ENCODE results near the gene RIPOR3.
A peak's percentile ranks its signal among the peaks of the same experiment; 100 is the strongest.

Gene RIPOR3

DNA sequence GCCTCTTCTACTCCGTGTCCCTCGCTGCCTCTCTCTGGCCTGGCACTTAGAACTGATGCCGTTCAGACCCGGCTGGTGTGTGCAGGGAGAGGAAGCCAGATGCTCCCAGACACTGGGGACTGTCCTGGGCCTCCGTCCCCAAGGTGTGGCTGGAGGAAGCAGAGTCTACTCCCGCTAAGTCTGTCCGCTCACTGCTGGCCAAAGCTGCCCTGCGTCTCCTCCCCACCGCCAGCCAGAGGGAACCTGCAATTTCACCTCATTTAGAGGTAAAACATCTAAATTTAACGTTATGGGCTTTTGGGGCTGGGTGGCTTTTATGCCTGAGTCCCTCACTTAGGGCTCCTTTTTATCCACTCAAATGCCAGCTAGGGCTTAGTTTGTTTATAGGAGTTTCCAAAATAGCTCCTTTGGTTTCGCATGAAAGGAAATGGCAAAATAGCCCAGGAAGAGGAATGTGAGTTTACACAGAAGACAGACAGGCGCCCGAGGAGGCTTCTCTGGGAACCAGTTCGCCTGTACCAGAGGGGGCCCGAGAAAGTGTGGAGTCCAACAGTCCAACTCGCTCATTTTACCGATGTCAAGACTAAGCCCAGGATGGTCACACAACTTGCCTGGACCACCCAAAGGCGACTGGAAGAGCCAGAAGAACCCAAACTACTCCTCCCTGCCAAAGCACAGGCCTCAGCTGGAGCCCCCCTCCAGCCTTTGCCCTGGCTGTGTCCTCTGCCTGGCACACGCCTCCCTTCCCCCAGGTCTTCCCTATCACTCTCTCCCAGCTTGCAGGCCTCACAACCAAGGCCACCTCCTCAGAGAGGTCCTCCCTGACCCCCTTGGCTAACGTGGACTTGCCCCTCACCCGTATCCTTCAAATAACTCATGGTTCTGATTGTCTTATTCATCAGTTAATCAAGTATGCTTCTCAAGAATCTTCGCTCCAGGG, 54.5 kb downstream of the RIPOR3 start:
- Histone ChIP-seq H3K9ac (ENCODE audit: low read length) (no peak overlapping the region), H3K9me3 (ENCODE audit: insufficient read depth, low read length) (no peaks in the 10 kb centered on the region), H3K79me2 (ENCODE audit: insufficient read depth, low read length) (no peaks in the 10 kb centered on the region), H4K20me1 (ENCODE audit: low read depth, low read length) (no peaks in the 10 kb centered on the region), H2AFZ (ENCODE audit: low read depth, low read length, severe bottlenecking) (no peak overlapping the region), H3K4me3 (ENCODE audit: insufficient read depth, low read length, poor library complexity, severe bottlenecking) (no peak overlapping the region), H3K36me3 (ENCODE audit: low read length) (no peaks in the 10 kb centered on the region), H3K27me3 (ENCODE audit: low read length) (no peaks in the 10 kb centered on the region), H3F3A (ENCODE audit: insufficient read depth) (no peaks in the 10 kb centered on the region), H3K4me2 (ENCODE audit: low read depth, low read length, poor library complexity, severe bottlenecking) (no peak overlapping the region), H3K27ac (ENCODE audit: low read depth, low read length) (no peak overlapping the region), H3K9me2 (replicated peaks; ENCODE audit: insufficient read depth, low read length) (no peaks in the 10 kb centered on the region)
- TF ChIP-seq CTCF (IDR thresholded peaks at IDR 0.05; ENCODE audit: insufficient read depth, low read length, poor library complexity, severe bottlenecking) = no peak
- no peak for TF ChIP-seq EZH2phosphoT487 (conservative IDR thresholded peaks at IDR 0.05; ENCODE audit: low read length)

DNA sequence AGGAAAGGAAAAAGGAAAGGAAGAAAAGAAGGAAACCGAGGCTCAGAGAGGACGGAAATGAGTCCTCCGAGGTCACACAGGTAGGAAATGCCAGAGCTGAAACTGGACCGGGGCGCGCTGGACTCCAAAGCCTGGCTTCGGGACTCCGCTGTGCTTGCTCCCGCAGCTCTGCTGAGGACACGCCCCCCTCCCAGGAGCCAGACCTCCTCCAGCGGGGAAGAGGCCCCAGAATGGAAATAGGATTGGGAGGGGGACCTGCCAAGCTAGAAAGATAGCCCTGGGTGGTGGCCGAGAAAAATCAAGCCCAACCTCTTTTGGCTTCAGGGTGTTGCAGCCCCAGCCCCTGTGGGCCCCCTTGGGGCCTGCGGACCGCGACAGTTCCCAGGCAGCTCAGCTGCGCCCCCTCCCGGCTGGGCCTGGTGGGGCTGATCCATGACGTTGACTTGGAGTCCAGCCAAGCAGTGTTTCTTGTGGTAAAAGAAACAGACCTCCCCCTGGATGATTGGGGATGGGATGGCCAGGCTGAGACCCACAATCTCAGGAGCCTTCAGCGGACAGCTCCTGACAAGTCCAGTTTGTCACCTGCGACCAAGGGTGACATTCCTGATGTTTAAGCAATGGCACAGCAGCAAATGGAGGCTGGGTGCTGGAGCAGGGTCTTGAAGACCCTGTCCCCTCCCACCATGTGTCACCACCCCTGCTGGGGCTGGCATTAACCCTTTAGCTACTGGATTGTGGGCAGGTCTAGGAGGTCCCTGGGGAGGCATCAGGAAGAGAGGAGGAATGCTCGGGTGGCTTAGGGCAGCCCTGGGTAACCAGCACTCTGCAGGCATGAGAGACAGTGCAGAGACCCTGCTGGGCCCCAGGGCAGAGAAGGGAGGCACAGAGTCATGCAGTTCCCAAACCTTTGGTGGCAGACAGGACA, 55.4 kb downstream of the RIPOR3 start:
- Histone ChIP-seq H4K20me1 (ENCODE audit: low read depth, low read length) (no peaks in the 10 kb centered on the region), H3K4me3 (ENCODE audit: insufficient read depth, low read length, poor library complexity, severe bottlenecking) (no peak overlapping the region), H3K27me3 (ENCODE audit: low read length) (no peaks in the 10 kb centered on the region), H3K27ac (ENCODE audit: low read depth, low read length) (no peak overlapping the region), H3K9ac (ENCODE audit: low read length) (no peak overlapping the region), H2AFZ (ENCODE audit: low read depth, low read length, severe bottlenecking) (no peak overlapping the region), H3K9me2 (replicated peaks; ENCODE audit: insufficient read depth, low read length) (no peaks in the 10 kb centered on the region), H3K9me3 (ENCODE audit: insufficient read depth, low read length) (no peaks in the 10 kb centered on the region), H3K4me2 (ENCODE audit: low read depth, low read length, poor library complexity, severe bottlenecking) (no peak overlapping the region), H3K79me2 (ENCODE audit: insufficient read depth, low read length) (no peaks in the 10 kb centered on the region), H3K36me3 (ENCODE audit: low read length) (no peaks in the 10 kb centered on the region), H3F3A (ENCODE audit: insufficient read depth) (no peaks in the 10 kb centered on the region)
- TF ChIP-seq CTCF (IDR thresholded peaks at IDR 0.05; ENCODE audit: insufficient read depth, low read length, poor library complexity, severe bottlenecking) = peak; percentile 89
- TF ChIP-seq EZH2phosphoT487 (conservative IDR thresholded peaks at IDR 0.05; ENCODE audit: low read length) = no peak

- no peaks in the 10 kb centered on the region for H3F3A ChIP-seq (ENCODE audit: insufficient read depth)
- TF ChIP-seq EZH2phosphoT487 (conservative IDR thresholded peaks at IDR 0.05; ENCODE audit: low read length) (no peak), CTCF (IDR thresholded peaks at IDR 0.05; ENCODE audit: insufficient read depth, low read length, poor library complexity, severe bottlenecking) (no peak)
- H3K4me3 ChIP-seq (ENCODE audit: insufficient read depth, low read length, poor library complexity, severe bottlenecking) = no peak overlapping the region
- H3K4me2 ChIP-seq (ENCODE audit: low read depth, low read length, poor library complexity, severe bottlenecking) = no peak overlapping the region
- H4K20me1 ChIP-seq (ENCODE audit: low read depth, low read length) = no peaks in the 10 kb centered on the region
- no peak overlapping the region for H3K27ac ChIP-seq (ENCODE audit: low read depth, low read length)
- no peaks in the 10 kb centered on the region for H3K9me2 ChIP-seq (replicated peaks; ENCODE audit: insufficient read depth, low read length)
- H3K9ac ChIP-seq (ENCODE audit: low read length) = no peak overlapping the region
- H3K27me3 ChIP-seq (ENCODE audit: low read length) = no peaks in the 10 kb centered on the region
- no peaks in the 10 kb centered on the region for H3K9me3 ChIP-seq (ENCODE audit: insufficient read depth, low read length)
- no peaks in the 10 kb centered on the region for H3K79me2 ChIP-seq (ENCODE audit: insufficient read depth, low read length)
- H2AFZ ChIP-seq (ENCODE audit: low read depth, low read length, severe bottlenecking) = no peak overlapping the region
- H3K36me3 ChIP-seq (ENCODE audit: low read length) = no peaks in the 10 kb centered on the region
Observed at GRCh38 chr20:50635014-50635557, 56.3 kb downstream of the RIPOR3 start.
